ENCODE results near the gene RBP5. TPM values are rescaled to one million over a fixed set of nuclear protein-coding genes. Genes with fewer than 3 reads are reported as not detected.

The RBP5 gene
- total and polyA plus RNA-seq, 4 donors = 12.9 to 108 (median 63.6) TPM

GRCh38 chr12:7081037-7081436 lies 47.7 kb downstream of the RBP5 start:
- TF ChIP-seq SP1 (IDR thresholded peaks at IDR 0.05) (no peak), MAX (IDR thresholded peaks at IDR 0.05) (no peak), EGR1 (IDR thresholded peaks at IDR 0.05; ENCODE audit: low read depth in 2 of 2) (peak in 1 of 2 donors; percentile 49), NR2F2 (IDR thresholded peaks at IDR 0.05) (no peak), FOXA2 (IDR thresholded peaks at IDR 0.05) (no peak), YY1 (IDR thresholded peaks at IDR 0.05) (no peak), ATF3 (IDR thresholded peaks at IDR 0.05) (no peak), RXRA (IDR thresholded peaks at IDR 0.05) (peak in 1 of 2 donors; percentile 24), JUND (IDR thresholded peaks at IDR 0.05) (no peak), RAD21 (IDR thresholded peaks at IDR 0.05) (no peak), FOXA1 (IDR thresholded peaks at IDR 0.05) (no peak), GABPA (IDR thresholded peaks at IDR 0.05 in 1 of 2, conservative IDR thresholded peaks at IDR 0.05 in 1 of 2) (no peak), TAF1 (conservative IDR thresholded peaks at IDR 0.05) (no peak), HNF4A (conservative IDR thresholded peaks at IDR 0.05) (peak in 1 of 2 donors; percentile 39), ZBTB33 (IDR thresholded peaks at IDR 0.05) (no peak), HNF4G (IDR thresholded peaks at IDR 0.05) (no peak)
- TF ChIP-seq, protein P1, sequence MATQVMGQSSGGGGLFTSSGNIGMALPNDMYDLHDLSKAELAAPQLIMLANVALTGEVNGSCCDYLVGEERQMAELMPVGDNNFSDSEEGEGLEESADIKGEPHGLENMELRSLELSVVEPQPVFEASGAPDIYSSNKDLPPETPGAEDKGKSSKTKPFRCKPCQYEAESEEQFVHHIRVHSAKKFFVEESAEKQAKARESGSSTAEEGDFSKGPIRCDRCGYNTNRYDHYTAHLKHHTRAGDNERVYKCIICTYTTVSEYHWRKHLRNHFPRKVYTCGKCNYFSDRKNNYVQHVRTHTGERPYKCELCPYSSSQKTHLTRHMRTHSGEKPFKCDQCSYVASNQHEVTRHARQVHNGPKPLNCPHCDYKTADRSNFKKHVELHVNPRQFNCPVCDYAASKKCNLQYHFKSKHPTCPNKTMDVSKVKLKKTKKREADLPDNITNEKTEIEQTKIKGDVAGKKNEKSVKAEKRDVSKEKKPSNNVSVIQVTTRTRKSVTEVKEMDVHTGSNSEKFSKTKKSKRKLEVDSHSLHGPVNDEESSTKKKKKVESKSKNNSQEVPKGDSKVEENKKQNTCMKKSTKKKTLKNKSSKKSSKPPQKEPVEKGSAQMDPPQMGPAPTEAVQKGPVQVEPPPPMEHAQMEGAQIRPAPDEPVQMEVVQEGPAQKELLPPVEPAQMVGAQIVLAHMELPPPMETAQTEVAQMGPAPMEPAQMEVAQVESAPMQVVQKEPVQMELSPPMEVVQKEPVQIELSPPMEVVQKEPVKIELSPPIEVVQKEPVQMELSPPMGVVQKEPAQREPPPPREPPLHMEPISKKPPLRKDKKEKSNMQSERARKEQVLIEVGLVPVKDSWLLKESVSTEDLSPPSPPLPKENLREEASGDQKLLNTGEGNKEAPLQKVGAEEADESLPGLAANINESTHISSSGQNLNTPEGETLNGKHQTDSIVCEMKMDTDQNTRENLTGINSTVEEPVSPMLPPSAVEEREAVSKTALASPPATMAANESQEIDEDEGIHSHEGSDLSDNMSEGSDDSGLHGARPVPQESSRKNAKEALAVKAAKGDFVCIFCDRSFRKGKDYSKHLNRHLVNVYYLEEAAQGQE (IDR thresholded peaks at IDR 0.05) = no peak
- TF ChIP-seq, protein P2, sequence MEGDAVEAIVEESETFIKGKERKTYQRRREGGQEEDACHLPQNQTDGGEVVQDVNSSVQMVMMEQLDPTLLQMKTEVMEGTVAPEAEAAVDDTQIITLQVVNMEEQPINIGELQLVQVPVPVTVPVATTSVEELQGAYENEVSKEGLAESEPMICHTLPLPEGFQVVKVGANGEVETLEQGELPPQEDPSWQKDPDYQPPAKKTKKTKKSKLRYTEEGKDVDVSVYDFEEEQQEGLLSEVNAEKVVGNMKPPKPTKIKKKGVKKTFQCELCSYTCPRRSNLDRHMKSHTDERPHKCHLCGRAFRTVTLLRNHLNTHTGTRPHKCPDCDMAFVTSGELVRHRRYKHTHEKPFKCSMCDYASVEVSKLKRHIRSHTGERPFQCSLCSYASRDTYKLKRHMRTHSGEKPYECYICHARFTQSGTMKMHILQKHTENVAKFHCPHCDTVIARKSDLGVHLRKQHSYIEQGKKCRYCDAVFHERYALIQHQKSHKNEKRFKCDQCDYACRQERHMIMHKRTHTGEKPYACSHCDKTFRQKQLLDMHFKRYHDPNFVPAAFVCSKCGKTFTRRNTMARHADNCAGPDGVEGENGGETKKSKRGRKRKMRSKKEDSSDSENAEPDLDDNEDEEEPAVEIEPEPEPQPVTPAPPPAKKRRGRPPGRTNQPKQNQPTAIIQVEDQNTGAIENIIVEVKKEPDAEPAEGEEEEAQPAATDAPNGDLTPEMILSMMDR (IDR thresholded peaks at IDR 0.05; ENCODE audit: low read depth, low read length, missing input control) = no peak
- no peaks in the 10 kb centered on the region for H3K9me3 ChIP-seq (ENCODE audit: control insufficient read depth in 4 of 4, low read length in 3 of 4)
- H3K27me3 ChIP-seq (ENCODE audit: control insufficient read depth in 4 of 4, insufficient read depth in 4 of 4, low read length in 3 of 4) = no peaks in the 10 kb centered on the region
- 42% methylated on average over 14 of the region's 14 CpGs for WGBS
- peak overlapping the region; percentile 54 to 59 for H3K27ac ChIP-seq (ENCODE audit: low read depth in 1 of 2, low read length in 2 of 2)
- no peak for DNase-seq (ENCODE audit: low spot score)
- H3K4me3 ChIP-seq (ENCODE audit: low read depth in 1 of 3, low read length in 3 of 3) = no peak overlapping the region
- H3K36me3 ChIP-seq (ENCODE audit: control insufficient read depth in 4 of 4, insufficient read depth in 3 of 4, low read depth in 1 of 4, low read length in 3 of 4) = peaks cover 4 to 45% (median 42%) of the 10 kb centered on the region in 4 donors
- no peak overlapping the region for H3K9ac ChIP-seq (ENCODE audit: low read depth in 1 of 2, low read length in 2 of 2)
- H3K4me1 ChIP-seq (ENCODE audit: control insufficient read depth in 4 of 4, insufficient read depth in 4 of 4, low read length in 3 of 4) = peaks cover 9 to 59% (median 50%) of the 10 kb centered on the region in 4 donors

All from liver (tissue), 9 donors.